Retinal pigment epithelial cell (primary cell): ENCODE results near the gene C3orf49.

ENCODE experiments used
- DNase-seq: peaks from one replicate; pipeline ENCODE4 v3.0.0-alpha.2; 2010; ENCODE audit warnings: low read depth
- H3K4me3 ChIP-seq: 2 replicates; pipeline ENCODE4 v1.5.1; 2011; ENCODE audit warnings: mild to moderate bottlenecking, low read length, control low read depth, moderate library complexity
- CTCF ChIP-seq: conservative IDR thresholded peaks from 2 replicates; pipeline ENCODE4 v1.5.1; 2011; ENCODE audit warnings: low read depth, low read length, control low read depth, inconsistent platforms

Gene C3orf49

GRCh38 chr3:63877737-63878393 lies 58.8 kb downstream of the C3orf49 start:
- no peak for DNase-seq
- no peak overlapping the region for H3K4me3 ChIP-seq
- no peak for TF ChIP-seq CTCF

GRCh38 chr3:63878394-63879060 lies 59.4 kb downstream of the C3orf49 start:
- no peak overlapping the region for H3K4me3 ChIP-seq
- TF ChIP-seq CTCF: no peak
- no peak for DNase-seq

GRCh38 chr3:63880653-63881052 lies 61.6 kb downstream of the C3orf49 start:
- DNase-seq: no peak
- no peak overlapping the region for H3K4me3 ChIP-seq
- no peak for TF ChIP-seq CTCF

- no peak for TF ChIP-seq CTCF
- DNase-seq: no peak
- no peak overlapping the region for H3K4me3 ChIP-seq
Observed at GRCh38 chr3:63886858-63887257, 67.8 kb downstream of the C3orf49 start.

- no peak for TF ChIP-seq CTCF
- DNase-seq: no peak
- H3K4me3 ChIP-seq: no peak overlapping the region
Observed at GRCh38 chr3:63891518-63891917, 72.4 kb downstream of the C3orf49 start.

- no peak for TF ChIP-seq CTCF
- DNase-seq: no peak
- H3K4me3 ChIP-seq: no peak overlapping the region
Observed at GRCh38 chr3:63892773-63893352, 73.8 kb downstream of the C3orf49 start.
